DOHH2 (cell line): ENCODE measurements around the gene PSMD8.
A peak's percentile ranks its signal among the peaks of the same experiment; 100 is the strongest.

Experiments
- H3F3A ChIP-seq: fragments of 200-600 bp; sonication (generic), shearing (Covaris generic); 2 replicates; pipeline ENCODE4 v1.6.0; 2016; ENCODE audit warnings: antibody characterized with exemption, mild to moderate bottlenecking; ENCODE audit not compliant: control insufficient read depth, insufficient read depth
- H3K27ac ChIP-seq: fragments of 200-600 bp; sonication (generic); 2 replicates; pipeline ENCODE4 v1.5.1; 2014; ENCODE audit warnings: low read depth, mild to moderate bottlenecking, low read length, moderate library complexity
- H3K27me3 ChIP-seq: fragments of 200-600 bp; sonication (generic); 2 replicates; pipeline ENCODE4 v1.6.1; 2014; ENCODE audit warnings: mild to moderate bottlenecking, low read length, mixed read lengths; ENCODE audit not compliant: control insufficient read depth
- H3K36me3 ChIP-seq: fragments of 200-600 bp; sonication (generic); 2 replicates; pipeline ENCODE4 v1.6.1; 2014; ENCODE audit warnings: mild to moderate bottlenecking, low read length, moderate library complexity, mixed read lengths; ENCODE audit not compliant: control insufficient read depth
- H3K4me1 ChIP-seq: fragments of 200-600 bp; sonication (generic); 2 replicates; pipeline ENCODE4 v1.6.1; 2014; ENCODE audit warnings: mild to moderate bottlenecking, low read length, mixed read lengths; ENCODE audit not compliant: control insufficient read depth
- H3K4me2 ChIP-seq: fragments of 200-600 bp; sonication (generic); 2 replicates; pipeline ENCODE4 v1.6.0; 2014; ENCODE audit warnings: mild to moderate bottlenecking, low read length, moderate library complexity
- H3K4me3 ChIP-seq: fragments of 200-600 bp; sonication (generic); 2 replicates; pipeline ENCODE4 v1.5.1; 2014; ENCODE audit warnings: mild to moderate bottlenecking, low read length, mixed read lengths
- H3K79me2 ChIP-seq: fragments of 200-600 bp; sonication (generic); 2 replicates; pipeline ENCODE4 v1.6.1; 2014; ENCODE audit warnings: mild to moderate bottlenecking, low read length, mixed read lengths; ENCODE audit not compliant: control insufficient read depth
- H3K9me2 ChIP-seq: fragments of 200-600 bp; sonication (generic); replicated peaks from 2 replicates; pipeline ENCODE4 v1.6.1; 2014; ENCODE audit warnings: mild to moderate bottlenecking, low read length, mixed read lengths; ENCODE audit not compliant: control insufficient read depth
- H3K9me3 ChIP-seq: fragments of 200-600 bp; sonication (generic); 2 replicates; pipeline ENCODE4 v1.6.1; 2014; ENCODE audit warnings: antibody characterized with exemption, low read length, mixed read lengths; ENCODE audit not compliant: control insufficient read depth, insufficient read depth
- H4K20me1 ChIP-seq: fragments of 200-600 bp; sonication (generic); 2 replicates; pipeline ENCODE4 v1.6.0; 2014; ENCODE audit warnings: low read depth, mild to moderate bottlenecking, antibody characterized with exemption, low read length, moderate library complexity; ENCODE audit not compliant: control insufficient read depth, insufficient read depth
- EZH2phosphoT487 ChIP-seq: fragments of 200-600 bp; sonication (generic); IDR thresholded peaks from 2 replicates; pipeline ENCODE4 v1.6.1; 2017; ENCODE audit warnings: borderline replicate concordance, mild to moderate bottlenecking, antibody characterized with exemption, low read length, moderate library complexity, mixed read lengths
- TF ChIP-seq, protein P1 (sequence below): fragments of 200-600 bp; sonication (generic); IDR thresholded peaks from one replicate; pipeline ENCODE4 v1.5.1; 2014; ENCODE audit warnings: antibody characterized with exemption, mild to moderate bottlenecking, low read depth, low read length; ENCODE audit not compliant: poor library complexity, severe bottlenecking

PSMD8 gene

DNA sequence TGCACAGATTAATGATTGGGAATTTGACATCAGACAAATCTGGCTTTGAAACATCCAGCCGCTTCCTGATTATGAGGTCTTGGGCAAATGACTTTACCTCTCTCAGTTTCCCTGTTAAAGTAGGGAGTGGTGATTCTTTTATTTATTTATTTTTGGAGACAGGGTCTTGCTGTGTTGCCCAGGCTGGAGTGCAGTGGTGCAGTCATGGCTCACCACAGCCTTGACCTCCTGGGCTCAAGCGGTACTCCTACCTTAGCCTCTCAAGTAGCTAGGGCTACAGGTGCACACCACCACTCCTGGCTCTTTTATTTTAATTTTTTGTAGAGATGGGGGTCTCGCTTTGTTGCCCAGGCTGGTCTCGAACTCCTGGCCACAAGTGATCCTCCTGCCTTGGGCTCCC lies 2.7 kb downstream of the PSMD8 start:
- Histone ChIP-seq H3K4me2 (peak overlapping the region; percentile 85; the same call in 1 of the 2 replicates), H3K36me3 (peaks cover 52% of the 10 kb centered on the region)

DNA sequence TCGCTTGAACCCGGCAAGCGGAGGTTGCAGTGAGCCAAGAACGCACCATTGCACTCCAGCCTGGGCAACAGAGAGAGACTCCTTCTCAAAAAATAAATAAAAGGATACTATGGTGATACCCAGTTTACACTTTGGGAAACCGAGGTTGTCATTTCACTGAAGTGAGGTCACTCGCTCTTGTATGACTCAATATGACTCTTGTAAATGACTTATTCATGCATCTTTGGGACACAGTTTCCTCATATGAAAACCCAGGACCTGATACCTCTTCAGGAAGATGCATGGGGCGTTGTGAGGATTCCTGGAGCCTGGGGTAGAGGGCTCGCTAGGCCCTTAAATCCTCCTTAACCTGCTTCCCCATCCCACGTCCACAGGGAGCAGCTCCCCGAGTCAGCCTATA lies 4.5 kb downstream of the PSMD8 start:
- H4K20me1 ChIP-seq = no peaks in the 10 kb centered on the region; the same call in 1 of the 2 replicates
- H3F3A ChIP-seq = no peaks in the 10 kb centered on the region
- peaks cover 42% of the 10 kb centered on the region for H3K79me2 ChIP-seq
- no peak overlapping the region for H3K4me3 ChIP-seq
- TF ChIP-seq, protein P1, sequence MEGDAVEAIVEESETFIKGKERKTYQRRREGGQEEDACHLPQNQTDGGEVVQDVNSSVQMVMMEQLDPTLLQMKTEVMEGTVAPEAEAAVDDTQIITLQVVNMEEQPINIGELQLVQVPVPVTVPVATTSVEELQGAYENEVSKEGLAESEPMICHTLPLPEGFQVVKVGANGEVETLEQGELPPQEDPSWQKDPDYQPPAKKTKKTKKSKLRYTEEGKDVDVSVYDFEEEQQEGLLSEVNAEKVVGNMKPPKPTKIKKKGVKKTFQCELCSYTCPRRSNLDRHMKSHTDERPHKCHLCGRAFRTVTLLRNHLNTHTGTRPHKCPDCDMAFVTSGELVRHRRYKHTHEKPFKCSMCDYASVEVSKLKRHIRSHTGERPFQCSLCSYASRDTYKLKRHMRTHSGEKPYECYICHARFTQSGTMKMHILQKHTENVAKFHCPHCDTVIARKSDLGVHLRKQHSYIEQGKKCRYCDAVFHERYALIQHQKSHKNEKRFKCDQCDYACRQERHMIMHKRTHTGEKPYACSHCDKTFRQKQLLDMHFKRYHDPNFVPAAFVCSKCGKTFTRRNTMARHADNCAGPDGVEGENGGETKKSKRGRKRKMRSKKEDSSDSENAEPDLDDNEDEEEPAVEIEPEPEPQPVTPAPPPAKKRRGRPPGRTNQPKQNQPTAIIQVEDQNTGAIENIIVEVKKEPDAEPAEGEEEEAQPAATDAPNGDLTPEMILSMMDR = no peak
- TF ChIP-seq EZH2phosphoT487 = no peak
- H3K36me3 ChIP-seq = peaks cover 61% of the 10 kb centered on the region
- no peaks in the 10 kb centered on the region for H3K27me3 ChIP-seq
- peaks cover 15% of the 10 kb centered on the region for H3K4me1 ChIP-seq
- no peaks in the 10 kb centered on the region for H3K9me3 ChIP-seq
- no peaks in the 10 kb centered on the region for H3K9me2 ChIP-seq
- H3K27ac ChIP-seq = no peak overlapping the region
- H3K4me2 ChIP-seq = no peak overlapping the region

More for the DNA sequence above, 2.7 kb downstream of the PSMD8 start:
- peaks cover 18% of the 10 kb centered on the region for H3K4me1 ChIP-seq
- H3K27ac ChIP-seq = no peak overlapping the region
- H3K9me2 ChIP-seq = no peaks in the 10 kb centered on the region
- no peaks in the 10 kb centered on the region for H3F3A ChIP-seq
- TF ChIP-seq EZH2phosphoT487 = no peak
- TF ChIP-seq, protein P1 = no peak
- H3K27me3 ChIP-seq = no peaks in the 10 kb centered on the region
- H4K20me1 ChIP-seq = no peaks in the 10 kb centered on the region; the same call in 1 of the 2 replicates
- H3K9me3 ChIP-seq = no peaks in the 10 kb centered on the region
- H3K79me2 ChIP-seq = peaks cover 42% of the 10 kb centered on the region
- no peak overlapping the region for H3K4me3 ChIP-seq

DNA sequence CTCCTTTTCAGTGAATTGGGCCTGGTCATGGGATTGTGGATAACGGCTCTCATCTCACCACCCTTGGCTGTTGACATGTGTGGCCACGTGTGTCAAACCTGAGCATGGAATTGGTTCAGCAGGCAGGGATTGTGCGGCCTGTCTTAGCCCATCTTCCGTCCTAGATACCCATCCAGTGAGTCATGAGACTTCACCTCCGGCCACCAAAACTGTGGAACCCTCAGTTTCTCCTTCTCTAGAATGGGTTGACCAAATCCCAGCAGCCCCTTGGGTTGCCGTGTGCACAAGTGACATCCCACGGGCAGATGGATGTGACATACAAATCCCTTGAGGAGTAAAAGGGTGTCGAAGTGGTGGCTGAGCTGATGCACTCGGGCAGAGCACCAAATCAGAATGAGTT lies 6.8 kb downstream of the PSMD8 start:
- H4K20me1 ChIP-seq = no peaks in the 10 kb centered on the region
- H3K36me3 ChIP-seq = peaks cover 54% of the 10 kb centered on the region
- TF ChIP-seq, protein P1 = no peak
- TF ChIP-seq EZH2phosphoT487 = no peak
- no peak overlapping the region for H3K27ac ChIP-seq
- no peaks in the 10 kb centered on the region for H3K27me3 ChIP-seq
- peaks cover 5% of the 10 kb centered on the region for H3K4me1 ChIP-seq
- no peaks in the 10 kb centered on the region for H3F3A ChIP-seq
- peaks cover 26% of the 10 kb centered on the region for H3K79me2 ChIP-seq
- H3K9me3 ChIP-seq = no peaks in the 10 kb centered on the region
- no peaks in the 10 kb centered on the region for H3K9me2 ChIP-seq
- H3K4me2 ChIP-seq = no peak overlapping the region
- no peak overlapping the region for H3K4me3 ChIP-seq

GRCh38 chr19:38383184-38383583 lies 8.8 kb downstream of the PSMD8 start:
- Histone ChIP-seq H3F3A (no peaks in the 10 kb centered on the region; the same call in 1 of the 2 replicates), H3K9me2 (no peaks in the 10 kb centered on the region), H3K36me3 (peaks cover 39% of the 10 kb centered on the region), H3K4me3 (no peak overlapping the region), H3K4me1 (peaks cover 16% of the 10 kb centered on the region), H4K20me1 (0 out of 2 replicates have a peak, but pooled peaks cover 2% of the 10 kb centered on the region), H3K27ac (no peak overlapping the region), H3K9me3 (no peaks in the 10 kb centered on the region), H3K79me2 (peaks cover 7% of the 10 kb centered on the region), H3K27me3 (peaks cover 8% of the 10 kb centered on the region), H3K4me2 (no peak overlapping the region)
- TF ChIP-seq EZH2phosphoT487 = no peak
- TF ChIP-seq, protein P1 = no peak
